Measurements from ENCODE around the gene SLC39A1. TPM values are rescaled to one million over a fixed set of nuclear protein-coding genes. Genes with fewer than 3 reads are reported as not detected.

Gene SLC39A1, protein sequence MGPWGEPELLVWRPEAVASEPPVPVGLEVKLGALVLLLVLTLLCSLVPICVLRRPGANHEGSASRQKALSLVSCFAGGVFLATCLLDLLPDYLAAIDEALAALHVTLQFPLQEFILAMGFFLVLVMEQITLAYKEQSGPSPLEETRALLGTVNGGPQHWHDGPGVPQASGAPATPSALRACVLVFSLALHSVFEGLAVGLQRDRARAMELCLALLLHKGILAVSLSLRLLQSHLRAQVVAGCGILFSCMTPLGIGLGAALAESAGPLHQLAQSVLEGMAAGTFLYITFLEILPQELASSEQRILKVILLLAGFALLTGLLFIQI
- total RNA-seq = 99.1 and 100 TPM in 2 replicates

GRCh38 chr1:153963030-153963849, at the start of gene SLC39A1:
TSS of gene SLC39A1 (minus strand) at chr1:153963537. CDS start at chr1:153962715, 822 bp downstream.

GRCh38 chr1:153990468-153991150, 27.3 kb upstream of the SLC39A1 start, which contains the start of gene RPS27:
TSS of gene RPS27 (plus strand) at chr1:153990762. CDS start at chr1:153990797, 35 bp downstream.

GRCh38 chr1:153985941-153986761, 22.8 kb upstream of the SLC39A1 start, which contains the start of gene RAB13:
TSS of gene RAB13 (minus strand) at chr1:153986339. CDS start at chr1:153986236, 103 bp downstream.

DNA sequence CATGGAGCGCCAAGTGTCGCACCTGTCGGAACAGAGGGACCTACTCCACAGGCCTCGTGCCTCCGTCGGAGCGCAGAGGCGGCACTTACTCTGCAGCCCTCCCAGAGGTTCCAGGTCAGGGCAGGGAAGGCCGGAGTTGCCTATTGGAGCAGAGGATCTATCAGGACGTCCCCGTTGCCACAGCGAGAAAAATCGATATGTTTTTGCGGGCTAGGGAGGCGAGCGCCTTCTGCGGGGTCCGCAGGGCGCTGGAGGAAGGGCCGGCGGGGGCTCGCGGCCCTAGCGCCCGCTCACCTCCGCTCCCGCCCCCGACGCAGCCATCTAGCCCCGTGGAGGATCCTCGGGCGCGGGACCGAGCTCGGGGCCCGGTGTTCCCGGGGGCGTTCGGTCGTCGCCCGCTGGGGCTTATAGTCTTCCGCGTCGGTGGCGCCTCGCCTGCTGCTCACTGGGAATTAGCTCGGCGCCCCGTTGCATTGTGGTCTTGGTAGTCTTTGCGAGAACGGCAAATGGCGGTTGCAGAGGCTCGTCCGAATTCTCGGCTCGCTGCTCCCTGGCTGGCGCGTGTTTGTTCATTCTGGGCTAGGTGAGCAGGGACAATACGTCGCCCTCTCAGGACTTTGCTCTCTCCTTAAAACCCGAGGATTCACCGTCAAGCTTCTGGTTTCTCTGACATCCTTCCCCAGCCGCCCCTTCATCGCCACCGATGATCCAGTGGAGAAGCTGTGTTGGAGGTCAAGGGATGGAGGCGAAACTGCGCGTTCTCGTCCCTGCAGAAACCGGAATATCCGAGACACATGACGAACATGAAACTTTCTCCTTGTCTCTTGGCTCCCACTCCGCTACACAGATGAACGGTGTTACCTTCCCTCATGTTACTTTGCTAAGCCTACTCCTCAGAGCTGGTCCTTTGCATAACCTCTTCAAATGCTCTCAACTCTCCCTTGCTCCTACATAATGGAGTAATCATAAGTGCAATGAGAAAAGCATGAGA, 14.2 kb upstream of the SLC39A1 start, which contains the start of gene JTB:
Gene JTB (minus strand): TSS at position 425 of the 991 bp plus-strand sequence. CDS start 422 bp downstream, at position 3.

GRCh38 chr1:153967107-153967999, 4.0 kb upstream of the SLC39A1 start, which contains the start of gene CREB3L4:
TSS of gene CREB3L4 (plus strand) at chr1:153967902. CDS start at chr1:153968526, 624 bp downstream.

DNA sequence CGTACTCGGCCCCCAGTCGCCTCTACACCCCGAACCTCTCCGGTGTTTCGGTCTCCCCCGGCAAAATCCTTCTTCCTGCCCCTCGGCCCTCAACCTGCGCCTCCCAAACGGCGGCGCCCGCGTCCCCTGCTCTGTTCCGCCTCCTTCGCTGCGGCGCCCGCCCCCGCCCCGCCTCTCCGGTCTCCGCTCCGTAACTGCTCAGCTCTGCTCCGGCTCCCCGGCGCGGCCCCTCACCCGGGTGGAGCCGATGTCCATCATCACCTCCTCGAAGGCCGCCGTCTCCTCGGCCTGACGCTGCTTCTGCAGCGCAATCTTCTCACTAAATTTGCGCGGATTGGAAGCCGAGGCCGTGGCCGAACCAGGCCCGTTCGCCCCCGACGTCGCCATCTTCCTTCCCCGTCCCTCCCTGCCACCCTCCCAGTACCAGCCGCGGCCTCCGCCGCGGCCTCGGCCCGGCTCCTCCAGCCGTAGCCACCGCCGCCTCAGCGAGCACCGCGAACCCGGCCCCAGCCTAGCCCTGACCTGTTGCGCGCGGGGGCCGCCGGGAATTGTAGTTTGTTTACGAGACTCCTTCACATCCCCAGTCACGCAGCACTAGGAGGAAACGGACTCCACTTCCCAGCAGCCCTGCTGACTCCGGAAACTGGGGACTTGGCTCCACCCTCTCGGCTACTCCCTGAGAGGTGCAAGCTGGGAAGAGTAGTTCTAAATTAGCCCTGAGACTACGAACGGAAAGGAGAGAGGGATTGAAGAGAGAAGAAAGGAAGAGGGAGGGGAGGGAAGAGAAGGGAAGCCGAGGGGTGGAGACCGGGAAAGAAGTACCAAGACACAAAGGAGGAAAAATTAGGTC, 5.0 kb downstream of the SLC39A1 start, which contains the start of gene CRTC2:
Gene CRTC2 (minus strand): TSS at position 502 of the 850 bp plus-strand sequence. CDS start 115 bp downstream, at position 387.

GRCh38 chr1:153946622-153947241, 16.6 kb downstream of the SLC39A1 start, which contains the start of gene DENND4B:
TSS of gene DENND4B (minus strand) at chr1:153946718. CDS start at chr1:153944374, 2,344 bp downstream.

GRCh38 chr1:153922972-153923925, 40.1 kb downstream of the SLC39A1 start, which contains the start of gene GATAD2B:
TSS of gene GATAD2B (minus strand) at chr1:153922972. CDS start at chr1:153828347, 94,625 bp downstream.

Other genes with a start within 250 kb of the SLC39A1 start
- gene INTS3, start 235.5 kb downstream of the SLC39A1 start, total RNA-seq = 28.5 and 32.1 TPM in 2 replicates
- gene SLC27A3, start 188.1 kb downstream of the SLC39A1 start, total RNA-seq = 27.6 and 50.1 TPM in 2 replicates
- 2.7 TPM in 2 replicates for gene GATAD2B, start 40.6 kb downstream of the SLC39A1 start, total RNA-seq
- 10.2 and 17.4 TPM in 2 replicates for gene DENND4B, start 16.8 kb downstream of the SLC39A1 start, total RNA-seq
- 2.7 TPM in 2 replicates for gene CRTC2, start 4.9 kb downstream of the SLC39A1 start, total RNA-seq
- gene CREB3L4, start 4.4 kb upstream of the SLC39A1 start, total RNA-seq = 7.6 and 8.0 TPM in 2 replicates
- gene JTB, start 14.1 kb upstream of the SLC39A1 start, total RNA-seq = 71.2 and 79.3 TPM in 2 replicates
- 146 and 222 TPM in 2 replicates for gene RAB13, start 22.8 kb upstream of the SLC39A1 start, total RNA-seq
- 1,101 and 2,078 TPM in 2 replicates for gene RPS27, start 27.2 kb upstream of the SLC39A1 start, total RNA-seq
- under 0.01 and 0.17 TPM in 2 replicates for gene NUP210L, start 191.5 kb upstream of the SLC39A1 start, total RNA-seq
- gene TPM3, start 228.6 kb upstream of the SLC39A1 start, total RNA-seq = 325 and 341 TPM in 2 replicates
- not detected in 2 replicates for gene CFAP141, start 242.8 kb upstream of the SLC39A1 start, total RNA-seq